SK-N-DZ (cell line): Measurements from ENCODE around the gene OR51I1. TPM values are rescaled to one million over a fixed set of nuclear protein-coding genes. Genes with fewer than 3 reads are reported as not detected.
A peak's percentile ranks its signal among the peaks of the same experiment; 100 is the strongest.

Experiments
- DNase-seq: peaks from one replicate; pipeline ENCODE4 v3.0.0-alpha.2; 2015; ENCODE audit warnings: low spot score
- polyA plus RNA-seq, 2 experiments: library from polyadenylated mRNA; depleted of rRNA; stranded (reverse); fragments of >200 nt; gene quantifications; 2 replicates each; pipeline ENCODE4 v1.2.3, GENCODE V29; 2014

The OR51I1 gene
- polyA plus RNA-seq (2014; cell fraction: cytosol; rRNA removed), result not detected in 2 replicates
- not detected in 2 replicates for polyA plus RNA-seq (2014; cell fraction: nucleus; rRNA removed)

DNA sequence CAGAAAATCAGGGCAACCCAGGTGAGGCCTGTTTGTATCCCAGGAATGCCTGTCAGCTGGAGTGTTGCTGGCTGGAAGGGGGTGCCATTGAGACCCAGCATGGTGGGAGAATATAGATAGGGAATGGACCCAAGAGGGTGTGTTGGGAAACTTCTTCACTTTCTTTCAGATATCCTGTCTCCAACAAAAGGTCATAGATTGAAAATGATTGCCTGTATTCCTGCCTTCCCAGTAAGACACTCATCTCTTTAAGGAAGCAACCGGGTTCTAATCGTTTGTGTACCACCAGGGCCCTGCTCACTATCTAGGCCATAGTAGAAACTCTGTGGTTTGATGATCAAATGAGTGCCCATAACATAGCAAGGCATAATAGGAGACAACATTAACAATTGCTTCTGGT lies at the start of gene OR51I1:
Gene OR51I1, minus strand, starts transcription at position 101 of the 400 bp plus-strand sequence. Its CDS starts 0 bp downstream, at position 101.
- DNase-seq, result no peak

- no peak for DNase-seq
Observed at GRCh38 chr11:5489576-5490357, 48.5 kb upstream of the OR51I1 start.

GRCh38 chr11:5488798-5489399 lies 47.6 kb upstream of the OR51I1 start:
- DNase-seq, result no peak

DNA sequence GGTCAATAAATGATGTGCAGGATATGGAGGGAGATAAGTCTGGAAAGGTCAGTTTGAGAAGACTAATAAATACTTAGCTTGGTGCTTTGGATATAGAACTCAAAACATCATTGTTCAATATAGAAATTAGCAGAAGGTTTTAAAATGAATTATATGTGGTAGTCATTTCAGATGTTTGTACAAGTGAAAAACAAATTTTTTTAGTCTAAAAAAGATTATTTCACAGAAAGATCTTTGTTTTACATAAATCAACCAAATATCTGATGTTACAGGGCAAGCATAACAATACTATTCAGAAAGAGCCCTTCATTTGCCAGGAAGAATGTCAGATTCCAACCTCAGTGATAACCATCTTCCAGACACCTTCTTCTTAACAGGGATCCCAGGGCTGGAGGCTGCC lies 47.1 kb upstream of the OR51I1 start, which contains the start of gene OR52D1:
Gene OR52D1, plus strand, starts transcription at position 301 of the 400 bp plus-strand sequence. Its CDS starts 22 bp downstream, at position 323.
- DNase-seq, result no peak

DNA sequence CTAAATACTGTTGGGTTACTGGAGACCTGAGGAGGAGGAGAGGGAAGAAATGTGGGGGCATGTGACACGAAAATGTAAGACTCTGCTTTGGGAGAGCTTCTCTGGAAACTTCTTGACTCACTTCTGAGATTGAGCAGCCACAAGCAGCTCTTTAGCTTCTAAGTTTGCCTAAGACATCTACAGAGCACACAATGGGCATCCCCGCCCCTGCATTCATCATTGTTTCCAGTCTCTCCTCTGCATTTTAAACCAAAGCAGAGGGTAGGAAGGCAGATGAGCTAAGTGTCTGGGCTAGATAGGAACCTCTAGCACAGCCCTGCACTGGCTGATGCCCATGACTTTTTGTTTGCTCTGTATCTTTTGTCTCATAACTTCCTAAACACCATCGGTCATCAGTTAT lies 45.1 kb upstream of the OR51I1 start:
- no peak for DNase-seq

- DNase-seq, result no peak
Observed at GRCh38 chr11:5486003-5486402, 44.7 kb upstream of the OR51I1 start.

- peak; percentile 22 for DNase-seq
Observed at GRCh38 chr11:5476186-5476819, 35.0 kb upstream of the OR51I1 start.

- DNase-seq, result no peak
Observed at GRCh38 chr11:5473921-5474320, 32.6 kb upstream of the OR51I1 start.

GRCh38 chr11:5467527-5467926 lies 26.2 kb upstream of the OR51I1 start:
- no peak for DNase-seq

DNA sequence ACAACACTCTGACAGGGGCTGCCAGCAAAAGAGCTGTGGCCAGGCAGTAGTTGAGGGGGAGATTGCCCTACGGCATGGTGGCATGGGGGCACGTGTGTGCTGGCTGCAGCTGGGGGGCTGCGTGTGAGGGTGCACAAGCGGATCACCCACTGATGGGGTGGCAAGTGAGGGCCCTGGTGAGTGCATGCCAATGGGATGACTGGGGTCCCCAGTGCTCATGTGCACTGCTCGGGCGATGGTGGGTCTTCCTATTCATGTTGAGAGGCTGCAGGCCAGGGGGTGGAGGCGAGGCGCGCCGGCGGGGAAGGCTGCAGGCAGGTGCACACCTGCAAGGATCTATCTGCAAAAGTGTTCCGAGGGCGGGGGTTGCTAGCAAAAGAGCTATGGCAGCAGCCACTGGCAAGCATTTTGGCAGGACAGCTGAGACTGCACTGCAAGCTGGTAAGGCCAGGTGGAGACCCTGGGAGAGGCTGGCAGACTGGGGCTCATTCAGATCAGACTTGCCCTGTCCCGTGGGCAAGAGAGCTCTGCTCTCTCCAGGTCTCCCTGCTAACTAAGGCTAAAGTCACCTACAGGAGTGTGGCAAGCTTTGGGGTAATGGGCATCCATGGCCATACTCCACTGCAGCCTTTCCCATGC lies 19.8 kb upstream of the OR51I1 start:
- DNase-seq, result no peak

GRCh38 chr11:5449432-5449831 lies 8.1 kb upstream of the OR51I1 start:
- DNase-seq, result no peak

GRCh38 chr11:5449023-5449422 lies 7.7 kb upstream of the OR51I1 start, which contains the start of gene OR51I2:
Gene OR51I2 (plus strand): TSS chr11:5449323. CDS start chr11:5453489, 4,166 bp downstream.
- no peak for DNase-seq

- DNase-seq, result no peak
Observed at GRCh38 chr11:5443835-5444393, 2.6 kb upstream of the OR51I1 start.

DNA sequence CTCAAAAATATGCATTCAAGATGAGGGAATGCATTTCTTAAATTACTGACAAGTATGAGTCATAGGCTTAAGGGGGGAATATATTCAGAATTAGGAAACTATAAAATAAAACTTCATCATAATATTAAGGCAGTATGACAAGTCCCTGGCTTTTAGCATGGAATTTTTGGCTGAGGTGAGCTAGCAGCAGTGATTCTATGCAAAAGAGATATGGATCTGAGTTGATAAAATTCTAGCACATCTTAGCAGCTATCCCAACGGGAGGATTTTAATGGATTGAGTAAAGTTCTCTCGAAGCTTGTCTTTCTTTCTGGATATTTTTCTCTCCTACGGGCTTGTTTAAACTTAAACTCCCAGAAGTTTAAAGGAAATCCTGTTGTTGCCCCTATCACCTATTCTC lies 18.2 kb downstream of the OR51I1 start:
- DNase-seq, result no peak

GRCh38 chr11:5421811-5422210 lies 19.5 kb downstream of the OR51I1 start, which contains the start of gene OR51Q1:
Gene OR51Q1 (plus strand): TSS chr11:5422111. CDS start chr11:5422201, 90 bp downstream.
- DNase-seq, result no peak

GRCh38 chr11:5420993-5421392 lies 20.3 kb downstream of the OR51I1 start:
- DNase-seq, result peak; percentile 3

GRCh38 chr11:5405173-5405572 lies 36.1 kb downstream of the OR51I1 start:
- no peak for DNase-seq

GRCh38 chr11:5398936-5399335 lies 42.4 kb downstream of the OR51I1 start:
- DNase-seq, result no peak

- DNase-seq, result no peak
Observed at GRCh38 chr11:5394091-5394490, 47.2 kb downstream of the OR51I1 start.
